D721Med (cell line): ENCODE measurements around the gene SDHA.
"Not testable (repeated sequence)": the region's sequence is repeated elsewhere in the genome, so short reads cannot be mapped to it uniquely, and the experiment has no call there.

ENCODE experiments used
- DNase-seq: peaks from one replicate; pipeline ENCODE4 v3.0.0; 2011; ENCODE audit warnings: low spot score; ENCODE audit not compliant: insufficient read length
- FAIRE-seq: peaks from 2 replicates; lab custom pipeline; 2011; peaks lifted over from hg19 to GRCh38; lab: Jason Lieb, UNC
- CTCF ChIP-seq: IDR thresholded peaks from 2 replicates; pipeline ENCODE4 v1.5.1; 2012; ENCODE audit warnings: mild to moderate bottlenecking, control low read depth; ENCODE audit not compliant: insufficient read depth; ENCODE audit errors: missing control alignments

SDHA gene

GRCh38 chr5:194603-195209, 23.4 kb upstream of the SDHA start:
- no peak for DNase-seq
- no peak for FAIRE-seq
- no peak for TF ChIP-seq CTCF

GRCh38 chr5:195401-196160, 22.5 kb upstream of the SDHA start:
- FAIRE-seq = no peak
- peak; percentile 23 for TF ChIP-seq CTCF
- no peak for DNase-seq

- FAIRE-seq = no peak
- no peak for TF ChIP-seq CTCF
- no peak for DNase-seq
These were observed 21.8 kb upstream of the SDHA start for GRCh38 chr5:196350-196749.

GRCh38 chr5:197031-197430, 21.1 kb upstream of the SDHA start:
- FAIRE-seq, DNase-seq: not testable (repeated sequence)

- FAIRE-seq (no peak), DNase-seq (no peak)
- TF ChIP-seq CTCF = no peak
These were observed 20.1 kb upstream of the SDHA start for GRCh38 chr5:197892-198489.

DNA sequence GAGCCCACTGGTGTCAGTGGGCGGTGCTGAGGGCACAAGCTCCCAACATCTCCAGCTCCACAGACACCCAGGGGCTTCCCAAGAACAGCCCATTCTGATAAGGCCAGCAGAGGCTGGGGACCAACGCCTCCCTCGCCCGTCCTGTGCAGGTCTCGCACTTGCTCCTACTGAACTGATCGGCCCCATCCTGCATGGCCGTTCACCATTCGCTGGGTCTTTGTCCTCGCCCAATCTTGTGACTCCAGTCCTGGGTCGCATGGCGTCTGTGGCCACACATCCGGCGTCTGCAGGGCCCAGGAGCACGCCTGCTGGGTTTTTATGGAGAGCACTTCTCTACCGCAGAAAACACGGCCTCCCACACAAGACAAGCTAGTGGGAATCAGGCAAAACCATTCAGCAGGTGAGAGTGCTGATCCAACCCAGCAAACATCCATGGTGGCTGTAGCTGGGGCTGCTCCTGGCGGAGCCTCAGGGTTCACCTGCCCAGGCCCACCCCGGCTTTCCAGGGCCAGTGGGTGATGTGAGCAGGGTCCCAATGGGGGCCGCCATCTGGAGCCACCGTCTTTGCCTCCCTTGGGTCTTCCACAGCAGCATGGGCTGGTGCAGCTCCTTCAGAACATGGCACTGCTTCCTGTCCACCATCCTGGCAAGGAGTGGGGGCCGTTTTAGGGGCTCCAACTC, 19.5 kb upstream of the SDHA start:
- DNase-seq = no peak
- no peak for TF ChIP-seq CTCF
- FAIRE-seq = no peak

DNA sequence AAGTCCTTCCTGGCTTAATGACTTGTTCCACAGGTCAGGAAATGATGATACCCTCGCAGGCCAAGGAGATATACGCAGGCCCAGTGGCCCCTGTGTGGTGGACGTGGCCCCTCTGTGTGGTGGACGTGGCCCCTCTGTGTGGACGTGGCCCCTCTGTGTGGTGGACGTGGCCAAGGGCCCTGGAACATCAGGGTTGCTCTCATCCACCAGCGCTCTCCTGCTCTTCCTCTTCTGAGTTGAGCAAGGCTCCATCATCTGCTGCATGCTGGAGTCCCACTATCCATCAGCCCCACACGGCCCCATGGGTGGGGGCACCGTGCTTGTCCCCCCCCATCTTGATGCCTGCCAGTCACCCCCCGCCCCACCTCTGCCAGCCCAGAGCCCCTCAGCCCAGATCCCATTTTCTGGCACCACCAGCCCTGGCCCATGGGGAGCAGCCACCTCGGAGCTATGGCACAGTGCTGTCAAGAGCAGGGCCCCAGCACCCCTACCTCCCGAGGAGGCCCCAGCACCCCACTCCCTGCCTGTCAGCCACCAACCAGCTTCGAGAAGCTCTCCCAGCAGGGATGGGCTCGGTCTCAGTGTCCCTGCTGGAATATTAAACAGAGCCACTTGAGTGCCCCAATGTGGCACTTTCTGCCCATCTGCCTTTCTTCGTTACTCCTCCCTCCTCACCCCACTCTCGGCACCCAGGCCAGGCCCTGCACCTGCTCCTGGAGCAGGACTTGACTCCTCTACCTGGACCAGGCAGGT, 18.7 kb upstream of the SDHA start:
- no peak for TF ChIP-seq CTCF
- DNase-seq (no peak), FAIRE-seq (no peak)
